Medulla oblongata (tissue), 1 donor: ENCODE results near the gene EGF.
A peak's percentile ranks its signal among the peaks of the same experiment; 100 is the strongest.

Experiments
- DNase-seq: peaks from one replicate; pipeline ENCODE4 v3.0.0-alpha.2; 2015; ENCODE audit errors: extremely low spot score

Gene EGF

GRCh38 chr4:109994415-109994827, 81.7 kb downstream of the EGF start:
- DNase-seq = no peak

GRCh38 chr4:109996526-109996925, 83.8 kb downstream of the EGF start:
- peak; percentile 51 for DNase-seq

GRCh38 chr4:109998867-109999584, 86.3 kb downstream of the EGF start:
- peak; percentile 86 for DNase-seq

GRCh38 chr4:109999585-109999912, 86.9 kb downstream of the EGF start:
- no peak for DNase-seq

GRCh38 chr4:110002326-110002725, 89.6 kb downstream of the EGF start:
- DNase-seq = no peak

GRCh38 chr4:110003401-110004187, 90.9 kb downstream of the EGF start:
- DNase-seq = no peak

GRCh38 chr4:110004556-110004955, 91.9 kb downstream of the EGF start:
- no peak for DNase-seq

GRCh38 chr4:110005461-110006056, 92.9 kb downstream of the EGF start:
- peak; percentile 87 for DNase-seq

GRCh38 chr4:110007217-110007616, 94.5 kb downstream of the EGF start:
- no peak for DNase-seq

GRCh38 chr4:110008540-110008939, 95.9 kb downstream of the EGF start:
- DNase-seq = no peak

GRCh38 chr4:110009550-110009949, 96.9 kb downstream of the EGF start:
- no peak for DNase-seq

- no peak for DNase-seq
These were observed 98.1 kb downstream of the EGF start for GRCh38 chr4:110010797-110011196.

- DNase-seq = no peak
These were observed 100.2 kb downstream of the EGF start for GRCh38 chr4:110012917-110013316.

GRCh38 chr4:110014233-110014632, 101.5 kb downstream of the EGF start:
- DNase-seq = no peak

GRCh38 chr4:110019153-110019552, 106.5 kb downstream of the EGF start:
- no peak for DNase-seq

GRCh38 chr4:110020139-110020538, 107.5 kb downstream of the EGF start:
- no peak for DNase-seq

- no peak for DNase-seq
These were observed 108.2 kb downstream of the EGF start for GRCh38 chr4:110020646-110021443.

GRCh38 chr4:110022457-110022856, 109.8 kb downstream of the EGF start:
- DNase-seq = no peak

- DNase-seq = no peak
These were observed 112.4 kb downstream of the EGF start for GRCh38 chr4:110025056-110025455.

GRCh38 chr4:110025718-110026117, 113.0 kb downstream of the EGF start:
- DNase-seq = no peak

- DNase-seq = no peak
These were observed 119.9 kb downstream of the EGF start for GRCh38 chr4:110032603-110033002.

GRCh38 chr4:110033355-110034025, 120.8 kb downstream of the EGF start:
- DNase-seq = no peak
